Spleen (tissue), 7 donors: ENCODE measurements around the gene STOM.

ENCODE experiments used
- POLR2A ChIP-seq, 3 donors: fragments of 450-650 bp; IDR thresholded peaks; one replicate each; pipeline ENCODE4 v1.5.1; 2017; ENCODE audit warnings: antibody characterized with exemption in 3 of 3, mild to moderate bottlenecking in 1 of 3
- POLR2AphosphoS5 ChIP-seq, 3 donors: sonication (generic); formaldehyde crosslinking; IDR thresholded peaks; one replicate each; pipeline ENCODE4 v1.5.1; 2017; ENCODE audit warnings: antibody characterized with exemption in 3 of 3
- TF ChIP-seq, protein P1 (sequence below), 11 experiments: fragments of 200-600 bp in 7 of 11; fragments of 450-650 bp in 4 of 11; sonication (generic) in 4 of 11; IDR thresholded peaks in 8 of 11; conservative IDR thresholded peaks in 3 of 11; 1 replicate in 7 of 11; 2 replicates in 4 of 11; pipeline versions ENCODE4 v1.4.0 to v1.8.0; 2016 to 2021; ENCODE audit warnings: antibody characterized with exemption in 11 of 11, inconsistent platforms in 4 of 11, mild to moderate bottlenecking in 1 of 11
- donor health status: DM: no; HTN: no; CAD: no; lungs with moderate emphysema.
- donor health status: DM: no; HTN: no; CAD: no.
- donor health status: DM: no; HTN: no; CAD: no.

DNA sequence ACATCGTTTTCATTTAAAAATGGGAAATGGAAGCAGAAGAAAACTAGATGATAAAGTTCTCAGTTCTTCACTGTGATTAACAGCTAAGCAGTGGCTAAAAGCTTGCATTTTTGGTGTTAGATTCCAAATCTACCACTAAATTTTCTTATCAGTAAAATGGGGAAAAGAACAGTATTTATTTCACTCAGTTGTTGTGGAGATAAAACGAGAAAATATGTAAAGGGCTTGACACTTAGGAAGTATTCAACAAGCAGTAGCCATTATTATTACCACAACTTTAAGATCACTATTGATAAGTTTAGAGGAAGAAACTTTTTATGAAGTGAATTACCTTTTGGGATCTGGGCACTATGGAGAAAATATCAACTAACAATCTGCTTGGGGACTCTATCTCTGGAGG is 4.5 kb downstream of the STOM start:
- TF ChIP-seq, protein P1, sequence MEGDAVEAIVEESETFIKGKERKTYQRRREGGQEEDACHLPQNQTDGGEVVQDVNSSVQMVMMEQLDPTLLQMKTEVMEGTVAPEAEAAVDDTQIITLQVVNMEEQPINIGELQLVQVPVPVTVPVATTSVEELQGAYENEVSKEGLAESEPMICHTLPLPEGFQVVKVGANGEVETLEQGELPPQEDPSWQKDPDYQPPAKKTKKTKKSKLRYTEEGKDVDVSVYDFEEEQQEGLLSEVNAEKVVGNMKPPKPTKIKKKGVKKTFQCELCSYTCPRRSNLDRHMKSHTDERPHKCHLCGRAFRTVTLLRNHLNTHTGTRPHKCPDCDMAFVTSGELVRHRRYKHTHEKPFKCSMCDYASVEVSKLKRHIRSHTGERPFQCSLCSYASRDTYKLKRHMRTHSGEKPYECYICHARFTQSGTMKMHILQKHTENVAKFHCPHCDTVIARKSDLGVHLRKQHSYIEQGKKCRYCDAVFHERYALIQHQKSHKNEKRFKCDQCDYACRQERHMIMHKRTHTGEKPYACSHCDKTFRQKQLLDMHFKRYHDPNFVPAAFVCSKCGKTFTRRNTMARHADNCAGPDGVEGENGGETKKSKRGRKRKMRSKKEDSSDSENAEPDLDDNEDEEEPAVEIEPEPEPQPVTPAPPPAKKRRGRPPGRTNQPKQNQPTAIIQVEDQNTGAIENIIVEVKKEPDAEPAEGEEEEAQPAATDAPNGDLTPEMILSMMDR (IDR thresholded peaks at IDR 0.05 in 8 of 11, conservative IDR thresholded peaks at IDR 0.05 in 3 of 11) = no peak
- no peak for TF ChIP-seq POLR2A (IDR thresholded peaks at IDR 0.05)
- no peak for TF ChIP-seq POLR2AphosphoS5 (IDR thresholded peaks at IDR 0.05)
